GM12892 (cell line): ENCODE results near the gene ARID5B.
A peak's percentile ranks its signal among the peaks of the same experiment; 100 is the strongest.
"Not testable (repeated sequence)": the region's sequence is repeated elsewhere in the genome, so short reads cannot be mapped to it uniquely, and the experiment has no call there.

ENCODE experiments used
- DNase-seq: peaks from one replicate; pipeline ENCODE4 v3.0.0; 2011; ENCODE audit not compliant: insufficient read length
- FAIRE-seq: peaks from 2 replicates; lab custom pipeline; 2011; peaks lifted over from hg19 to GRCh38; lab: Jason Lieb, UNC
- POLR2A ChIP-seq: IDR thresholded peaks from 2 replicates; pipeline ENCODE4 v1.6.1; 2011; ENCODE audit warnings: low read depth, low read length, control low read depth
- POLR2AphosphoS5 ChIP-seq: IDR thresholded peaks from 2 replicates; pipeline ENCODE4 v1.6.1; 2011; ENCODE audit warnings: low read depth, low read length, control low read depth
- TAF1 ChIP-seq: IDR thresholded peaks from 2 replicates; pipeline ENCODE4 v1.6.1; 2011; ENCODE audit warnings: low read depth, mild to moderate bottlenecking, control low read depth, low read length, borderline replicate concordance

The ARID5B gene

GRCh38 chr10:62025901-62026879, 124.7 kb downstream of the ARID5B start:
- TF ChIP-seq POLR2AphosphoS5 (no peak), TAF1 (no peak)
- DNase-seq (no peak), FAIRE-seq (no peak)

GRCh38 chr10:62027841-62028501, 126.5 kb downstream of the ARID5B start:
- DNase-seq (no peak), FAIRE-seq (no peak)
- TF ChIP-seq TAF1 (no peak), POLR2A (no peak), POLR2AphosphoS5 (no peak)

- not testable (repeated sequence) for DNase-seq, FAIRE-seq
These were observed 127.0 kb downstream of the ARID5B start for GRCh38 chr10:62028502-62028842.

GRCh38 chr10:62029401-62029800, 127.9 kb downstream of the ARID5B start:
- TF ChIP-seq TAF1 (no peak), POLR2A (no peak), POLR2AphosphoS5 (no peak)
- DNase-seq (no peak), FAIRE-seq (no peak)

GRCh38 chr10:62031507-62031906, 130.0 kb downstream of the ARID5B start:
- TF ChIP-seq POLR2A: no peak
- no peak for TF ChIP-seq TAF1
- no peak for TF ChIP-seq POLR2AphosphoS5
- DNase-seq (no peak), FAIRE-seq (no peak)

GRCh38 chr10:62033125-62033524, 131.6 kb downstream of the ARID5B start:
- TF ChIP-seq POLR2A: no peak
- no peak for TF ChIP-seq TAF1
- TF ChIP-seq POLR2AphosphoS5: no peak
- DNase-seq (no peak), FAIRE-seq (no peak)

- FAIRE-seq (no peak), DNase-seq (no peak)
- TF ChIP-seq POLR2AphosphoS5 (no peak), POLR2A (no peak), TAF1 (no peak)
These were observed 132.7 kb downstream of the ARID5B start for GRCh38 chr10:62034096-62034640.

GRCh38 chr10:62036186-62037081, 134.9 kb downstream of the ARID5B start:
- FAIRE-seq: no peak
- TF ChIP-seq TAF1 (no peak), POLR2AphosphoS5 (no peak), POLR2A (no peak)
- no peak for DNase-seq

GRCh38 chr10:62037166-62037831, 135.8 kb downstream of the ARID5B start:
- no peak for DNase-seq
- no peak for TF ChIP-seq POLR2A
- no peak for TF ChIP-seq POLR2AphosphoS5
- TF ChIP-seq TAF1: no peak

GRCh38 chr10:62037890-62038608, 136.6 kb downstream of the ARID5B start:
- TF ChIP-seq TAF1 (no peak), POLR2AphosphoS5 (no peak), POLR2A (no peak)
- DNase-seq (no peak), FAIRE-seq (no peak)

More at GRCh38 chr10:62037166-62037831, 135.8 kb downstream of the ARID5B start:
- no peak for FAIRE-seq

- TF ChIP-seq POLR2A: no peak
- TF ChIP-seq TAF1: no peak
- TF ChIP-seq POLR2AphosphoS5: no peak
- DNase-seq (peak; percentile 34), FAIRE-seq (peak; percentile 87)
These were observed 137.2 kb downstream of the ARID5B start for GRCh38 chr10:62038609-62039190.
